GM12878 (cell line): ENCODE data around the gene FHIP1B. TPM values are rescaled to one million over a fixed set of nuclear protein-coding genes. Genes with fewer than 3 reads are reported as not detected.

Source experiments
- ATAC-seq: fragments of 200-7000 bp; cut with Tn5 transposase; 3 replicates; pipeline ENCODE4 v1.9.1; 2020; ENCODE audit warnings: mild to moderate bottlenecking, moderate library complexity
- BruUV-seq: library from RNA; stranded (reverse); fragments of 400-500 nt; replicated peaks from 2 replicates; lab custom pipeline; 2021; lab: Mats Ljungman, UMichigan
- CTCF ChIA-PET: fragments of 300-600 bp; sonication (Branson Sonifier 250); formaldehyde crosslinking; extraction: SDS; loops from one replicate; lab custom pipeline; 2021; ENCODE audit warnings: inconsistent platforms; lab: Yijun Ruan, JAX
- POLR2A ChIA-PET: fragments of 350-600 bp; formaldehyde crosslinking; extraction: SDS; loops from one replicate; lab custom pipeline; 2021; ENCODE audit warnings: inconsistent platforms; lab: Charles Lee
- RAD21 ChIA-PET: fragments of 300-600 bp; sonication (Branson Sonifier 250); formaldehyde crosslinking; loops from one replicate; lab custom pipeline; 2023; ENCODE audit warnings: antibody characterized with exemption; ENCODE audit not compliant: unreplicated experiment; lab: Charles Lee
- SMC1A ChIA-PET: fragments of 300-600 bp; sonication (Branson Sonifier 250); formaldehyde crosslinking; loops from one replicate; lab custom pipeline; 2023; ENCODE audit not compliant: unreplicated experiment, uncharacterized antibody; lab: Charles Lee
- DNase-seq: peaks from one replicate; pipeline ENCODE4 v3.0.0-alpha.2; 2011; ENCODE audit warnings: low read depth, low spot score
- FAIRE-seq: peaks from 3 replicates; lab custom pipeline; 2011; peaks lifted over from hg19 to GRCh38; lab: Jason Lieb, UNC
- H2AFZ ChIP-seq: 2 replicates; pipeline ENCODE4 v1.6.0; 2011; ENCODE audit warnings: low read depth, low read length, control low read depth; ENCODE audit not compliant: control insufficient read depth
- H3K27ac ChIP-seq: 2 replicates; pipeline ENCODE4 v1.5.1; 2011; ENCODE audit warnings: control low read depth; ENCODE audit not compliant: control insufficient read depth, insufficient read depth
- H3K27me3 ChIP-seq, 2 experiments: replicated peaks in 1 of 2; 2 replicates each; pipeline versions ENCODE4 v1.6.0 to v1.6.1; 2011; ENCODE audit warnings: low read length in 1 of 2; ENCODE audit not compliant: control insufficient read depth in 2 of 2, insufficient read depth in 2 of 2
- H3K36me3 ChIP-seq, 2 experiments: 2 replicates each; pipeline ENCODE4 v1.5.1; 2011; ENCODE audit warnings: low read length in 1 of 2; ENCODE audit not compliant: control insufficient read depth in 2 of 2, insufficient read depth in 2 of 2
- H3K4me1 ChIP-seq: 2 replicates; pipeline ENCODE4 v1.6.1; 2011; ENCODE audit warnings: mild to moderate bottlenecking, low read length, moderate library complexity, mixed read lengths; ENCODE audit not compliant: control insufficient read depth, insufficient read depth
- H3K4me2 ChIP-seq: 2 replicates; pipeline ENCODE4 v1.6.0; 2011; ENCODE audit warnings: control low read depth; ENCODE audit not compliant: control insufficient read depth, insufficient read depth
- H3K4me3 ChIP-seq: fragments of 200-600 bp; sonication (generic); 2 replicates; pipeline ENCODE4 v1.5.1; 2016
- H3K79me2 ChIP-seq: 2 replicates; pipeline ENCODE4 v1.6.0; 2011; ENCODE audit warnings: low read length; ENCODE audit not compliant: control insufficient read depth, insufficient read depth
- H3K9ac ChIP-seq: 2 replicates; pipeline ENCODE4 v1.8.0; 2011; ENCODE audit warnings: low read length, control low read depth, mixed read lengths; ENCODE audit not compliant: control insufficient read depth, insufficient read depth
- H3K9me3 ChIP-seq: replicated peaks from 3 replicates; pipeline ENCODE4 v1.5.1; 2011; ENCODE audit warnings: mild to moderate bottlenecking, low read length; ENCODE audit not compliant: control insufficient read depth, insufficient read depth
- H4K20me1 ChIP-seq: 2 replicates; pipeline ENCODE4 v1.6.0; 2011; ENCODE audit not compliant: control insufficient read depth, insufficient read depth
- CBX5 ChIP-seq: sonication (generic); IDR thresholded peaks from 2 replicates; pipeline ENCODE4 v1.6.1; 2016; ENCODE audit warnings: low read depth, moderate library complexity, mild to moderate bottlenecking, inconsistent platforms
- CREB1 ChIP-seq: IDR thresholded peaks from 2 replicates; pipeline ENCODE4 v1.6.1; 2012; ENCODE audit warnings: low read depth, mild to moderate bottlenecking, inconsistent platforms
- FOXM1 ChIP-seq: IDR thresholded peaks from 2 replicates; pipeline ENCODE4 v1.6.1; 2012; ENCODE audit warnings: low read depth, mild to moderate bottlenecking, inconsistent platforms, low read length, moderate library complexity
- HCFC1 ChIP-seq: fragments of 150-350 bp; IDR thresholded peaks from 2 replicates; pipeline ENCODE4 v1.6.1; 2014; ENCODE audit warnings: low read length
- IRF4 ChIP-seq: IDR thresholded peaks from 2 replicates; pipeline ENCODE4 v1.6.1; 2011; ENCODE audit warnings: low read depth, low read length
- MXI1 ChIP-seq: fragments of 150-350 bp; IDR thresholded peaks from 2 replicates; pipeline ENCODE4 v1.6.1; 2011; ENCODE audit warnings: low read depth, mild to moderate bottlenecking, inconsistent platforms, low read length, improper control_type of control experiment
- NR2C1 ChIP-seq: fragments of 450-650 bp; IDR thresholded peaks from 2 replicates; pipeline ENCODE4 v1.6.1; 2017; ENCODE audit warnings: antibody characterized with exemption, mild to moderate bottlenecking, moderate library complexity
- POLR2AphosphoS5 ChIP-seq: IDR thresholded peaks from 2 replicates; pipeline ENCODE4 v1.6.1; 2011; ENCODE audit warnings: mild to moderate bottlenecking, low read length, inconsistent platforms
- RAD21 ChIP-seq: IDR thresholded peaks from 2 replicates; pipeline ENCODE4 v1.6.1; 2011; ENCODE audit warnings: mild to moderate bottlenecking, low read depth, low read length, moderate library complexity; ENCODE audit not compliant: insufficient read depth
- SMAD1 ChIP-seq: fragments of 450-650 bp; IDR thresholded peaks from 2 replicates; pipeline ENCODE4 v1.6.1; 2018; ENCODE audit warnings: mild to moderate bottlenecking, low read depth; ENCODE audit not compliant: partially characterized antibody
- SPI1 ChIP-seq: IDR thresholded peaks from 2 replicates; pipeline ENCODE4 v1.6.1; 2011; ENCODE audit warnings: low read depth, mild to moderate bottlenecking, low read length, moderate library complexity, borderline replicate concordance; ENCODE audit not compliant: insufficient read depth
- TCF3 ChIP-seq: IDR thresholded peaks from 2 replicates; pipeline ENCODE4 v1.6.1; 2012; ENCODE audit warnings: low read depth, mild to moderate bottlenecking, low read length, borderline replicate concordance; ENCODE audit not compliant: insufficient read depth
- TCF7 ChIP-seq: IDR thresholded peaks from 2 replicates; pipeline ENCODE4 v1.6.1; 2014; ENCODE audit warnings: antibody characterized with exemption, borderline replicate concordance
- ZBTB4 ChIP-seq: fragments of 450-650 bp; formaldehyde crosslinking; IDR thresholded peaks from 2 replicates; pipeline ENCODE4 v1.4.0; 2022; ENCODE audit warnings: mild to moderate bottlenecking, moderate library complexity
- WGBS: methylation state at CpG from one replicate; pipeline ENCODE4 v1.1.6; 2016; ENCODE audit warnings: low lambda C conversion rate; ENCODE audit not compliant: insufficient replicate concordance, insufficient coverage; ENCODE audit errors: missing lambda C conversion rate; 5-methylcytosine and 5-hydroxymethylcytosine counted together
- in situ Hi-C: fragments of 300-500 bp; cut with MboI; formaldehyde crosslinking; loops from 9 replicates; pipeline ENCODE4 v1.14.3; 2018; ENCODE audit warnings: mixed read lengths
- intact Hi-C: fragments of 100-400 bp; cut with micrococcal nuclease; formaldehyde crosslinking; loops from one replicate; pipeline ENCODE4 v1.14.2; 2022; ENCODE audit not compliant: unreplicated experiment
- polyA plus RNA-seq, 11 experiments: library from polyadenylated mRNA; depleted of rRNA in 4 of 11; unstranded in 6 of 11; stranded (reverse) in 5 of 11; fragments of >200 nt; fragmentation: Nextera tagmentation in 4 of 11; fragmentation: Illumina TruSeq in 1 of 11; extraction: Ambion mirVana in 4 of 11; extraction: Trizol in 1 of 11; gene quantifications; 1 replicate in 1 of 11; 2 replicates in 10 of 11; pipeline versions ENCODE4 v1.2.1 to v1.2.3, GENCODE V29; 2011 to 2016; ENCODE audit warnings: inconsistent platforms in 2 of 11, missing spikeins in 2 of 11, low read depth in 1 of 11
- total RNA-seq, 4 experiments: library from RNA; depleted of rRNA in 3 of 4; stranded (reverse); fragments of >200 nt in 3 of 4; fragmentation: Illumina TruSeq in 1 of 4; extraction: Trizol in 1 of 4; gene quantifications; 2 replicates each; pipeline versions ENCODE4 v1.2.1 to v1.2.3, GENCODE V29; 2013 to 2021
- TF ChIP-seq, protein P1 (sequence below): fragments of 150-350 bp; IDR thresholded peaks from 2 replicates; pipeline ENCODE4 v1.6.1; 2016; ENCODE audit warnings: low read depth, low read length
- TF ChIP-seq, protein P2 (sequence below): IDR thresholded peaks from 2 replicates; pipeline ENCODE4 v1.6.1; 2012; ENCODE audit warnings: low read depth, low read length, improper control_type of control experiment

The FHIP1B gene
- total and polyA plus RNA-seq, 10 of the 15 experiments (the other 5 are each of a cell fraction or from before 2014, with no cell fraction given) = 0.90 to 28.1 (median 11.1) TPM

GRCh38 chr11:6216501-6216900, 17.9 kb downstream of the FHIP1B start (continued):
- TF ChIP-seq ZBTB4 (CRISPR knock-in tag) (no peak), TCF3 (no peak), NR2C1 (no peak)
- TF ChIP-seq, all 136 proteins: peak for 0

GRCh38 chr11:6214530-6214929, 19.9 kb downstream of the FHIP1B start:
- H3K36me3 ChIP-seq = peaks cover 11 to 17% of the 10 kb centered on the region in 2 experiments; a peak in 3 of 4 replicates
- no peak overlapping the region for H3K27ac ChIP-seq
- H3K4me1 ChIP-seq = no peaks in the 10 kb centered on the region
- CTCF ChIA-PET = no interaction called here
- no peak for DNase-seq
- RAD21 ChIA-PET = no interaction called here
- POLR2A ChIA-PET = interaction anchor here (1.1 kb wide), 1 partner anchor 10 kb away, joined by 3 read pairs; no protein-coding TSS in a partner anchor
- H2AFZ ChIP-seq = no peak overlapping the region
- BruUV-seq = no TSS peak
- ATAC-seq = no peak
- SMC1A ChIA-PET = interaction anchor here (0.6 to 2.3 kb wide), 3 partner anchors 10 to 590 kb away, joined by 3 to 7 read pairs (median 4); no protein-coding TSS in a partner anchor
- in situ Hi-C loops = no loop called here
- FAIRE-seq = no peak
- H3K27me3 ChIP-seq = no peaks in the 10 kb centered on the region
- H4K20me1 ChIP-seq = no peaks in the 10 kb centered on the region
- no peak overlapping the region for H3K4me2 ChIP-seq
- TF ChIP-seq SPI1 = no peak
- no peak for TF ChIP-seq SMAD1
- no peak for TF ChIP-seq RAD21
- TF ChIP-seq CREB1 = no peak
- TF ChIP-seq, protein P1, sequence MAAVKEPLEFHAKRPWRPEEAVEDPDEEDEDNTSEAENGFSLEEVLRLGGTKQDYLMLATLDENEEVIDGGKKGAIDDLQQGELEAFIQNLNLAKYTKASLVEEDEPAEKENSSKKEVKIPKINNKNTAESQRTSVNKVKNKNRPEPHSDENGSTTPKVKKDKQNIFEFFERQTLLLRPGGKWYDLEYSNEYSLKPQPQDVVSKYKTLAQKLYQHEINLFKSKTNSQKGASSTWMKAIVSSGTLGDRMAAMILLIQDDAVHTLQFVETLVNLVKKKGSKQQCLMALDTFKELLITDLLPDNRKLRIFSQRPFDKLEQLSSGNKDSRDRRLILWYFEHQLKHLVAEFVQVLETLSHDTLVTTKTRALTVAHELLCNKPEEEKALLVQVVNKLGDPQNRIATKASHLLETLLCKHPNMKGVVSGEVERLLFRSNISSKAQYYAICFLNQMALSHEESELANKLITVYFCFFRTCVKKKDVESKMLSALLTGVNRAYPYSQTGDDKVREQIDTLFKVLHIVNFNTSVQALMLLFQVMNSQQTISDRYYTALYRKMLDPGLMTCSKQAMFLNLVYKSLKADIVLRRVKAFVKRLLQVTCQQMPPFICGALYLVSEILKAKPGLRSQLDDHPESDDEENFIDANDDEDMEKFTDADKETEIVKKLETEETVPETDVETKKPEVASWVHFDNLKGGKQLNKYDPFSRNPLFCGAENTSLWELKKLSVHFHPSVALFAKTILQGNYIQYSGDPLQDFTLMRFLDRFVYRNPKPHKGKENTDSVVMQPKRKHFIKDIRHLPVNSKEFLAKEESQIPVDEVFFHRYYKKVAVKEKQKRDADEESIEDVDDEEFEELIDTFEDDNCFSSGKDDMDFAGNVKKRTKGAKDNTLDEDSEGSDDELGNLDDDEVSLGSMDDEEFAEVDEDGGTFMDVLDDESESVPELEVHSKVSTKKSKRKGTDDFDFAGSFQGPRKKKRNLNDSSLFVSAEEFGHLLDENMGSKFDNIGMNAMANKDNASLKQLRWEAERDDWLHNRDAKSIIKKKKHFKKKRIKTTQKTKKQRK = no peak
- no peak for TF ChIP-seq FOXM1
- no peak for TF ChIP-seq HCFC1
- no peak for TF ChIP-seq MXI1
- TF ChIP-seq, protein P2, sequence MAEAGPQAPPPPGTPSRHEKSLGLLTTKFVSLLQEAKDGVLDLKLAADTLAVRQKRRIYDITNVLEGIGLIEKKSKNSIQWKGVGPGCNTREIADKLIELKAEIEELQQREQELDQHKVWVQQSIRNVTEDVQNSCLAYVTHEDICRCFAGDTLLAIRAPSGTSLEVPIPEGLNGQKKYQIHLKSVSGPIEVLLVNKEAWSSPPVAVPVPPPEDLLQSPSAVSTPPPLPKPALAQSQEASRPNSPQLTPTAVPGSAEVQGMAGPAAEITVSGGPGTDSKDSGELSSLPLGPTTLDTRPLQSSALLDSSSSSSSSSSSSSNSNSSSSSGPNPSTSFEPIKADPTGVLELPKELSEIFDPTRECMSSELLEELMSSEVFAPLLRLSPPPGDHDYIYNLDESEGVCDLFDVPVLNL = no peak
- no peak for TF ChIP-seq POLR2AphosphoS5
- no peak for TF ChIP-seq IRF4
- TF ChIP-seq CBX5 = no peak
- TF ChIP-seq TCF7 = no peak
- TF ChIP-seq, all 136 proteins: peak for 0
- no peaks in the 10 kb centered on the region for H3K9me3 ChIP-seq
- no peak overlapping the region for H3K4me3 ChIP-seq
- H3K9ac ChIP-seq = no peak overlapping the region
- 86% methylated on average over 10 of the region's 10 CpGs for WGBS
- intact Hi-C loops = no loop called here
- H3K79me2 ChIP-seq = no peaks in the 10 kb centered on the region
